ENCODE results near the gene CATSPERE. TPM values are rescaled to one million over a fixed set of nuclear protein-coding genes. Genes with fewer than 3 reads are reported as not detected.
"Not testable (repeated sequence)": the region's sequence is repeated elsewhere in the genome, so short reads cannot be mapped to it uniquely, and the experiment has no call there.

Gene CATSPERE
- total RNA-seq, 2 donors from 2014 or later: 0.33 to 0.42 TPM

GRCh38 chr1:244675167-244675566 lies 214.1 kb downstream of the CATSPERE start:
- Mint-ChIP-seq H3K27me3 (ENCODE audit: insufficient read depth) (no peaks in the 10 kb centered on the region), H3K4me3 (no peak overlapping the region), H3K27ac (no peak overlapping the region), H3K4me1 (no peaks in the 10 kb centered on the region), H3K9me3 (no peaks in the 10 kb centered on the region), H3K36me3 (ENCODE audit: low read depth) (peaks cover 49% of the 10 kb centered on the region)
- Histone ChIP-seq H3K9ac (ENCODE audit: extremely low read depth, low read length, poor library complexity, severe bottlenecking) (no peak overlapping the region), H3K4me1 (ENCODE audit: control insufficient read depth, insufficient read depth, low read length) (no peaks in the 10 kb centered on the region), H3K4me3 (ENCODE audit: low read length) (no peak overlapping the region), H3K27me3 (ENCODE audit: control insufficient read depth, insufficient read depth, low read length, poor library complexity, severe bottlenecking) (no peaks in the 10 kb centered on the region), H3K36me3 (ENCODE audit: control insufficient read depth, insufficient read depth, low read length) (peaks cover 18% of the 10 kb centered on the region), H3K27ac (ENCODE audit: low read depth, low read length) (no peak overlapping the region), H3K9me3 (ENCODE audit: control insufficient read depth, low read length) (no peaks in the 10 kb centered on the region)
- 90 to 94% methylated on average over 2 of the region's 2 CpGs for WGBS, 2 experiments (ENCODE audit: insufficient coverage in 1 of 2, insufficient read length in 1 of 2)
- TF ChIP-seq, protein P1, sequence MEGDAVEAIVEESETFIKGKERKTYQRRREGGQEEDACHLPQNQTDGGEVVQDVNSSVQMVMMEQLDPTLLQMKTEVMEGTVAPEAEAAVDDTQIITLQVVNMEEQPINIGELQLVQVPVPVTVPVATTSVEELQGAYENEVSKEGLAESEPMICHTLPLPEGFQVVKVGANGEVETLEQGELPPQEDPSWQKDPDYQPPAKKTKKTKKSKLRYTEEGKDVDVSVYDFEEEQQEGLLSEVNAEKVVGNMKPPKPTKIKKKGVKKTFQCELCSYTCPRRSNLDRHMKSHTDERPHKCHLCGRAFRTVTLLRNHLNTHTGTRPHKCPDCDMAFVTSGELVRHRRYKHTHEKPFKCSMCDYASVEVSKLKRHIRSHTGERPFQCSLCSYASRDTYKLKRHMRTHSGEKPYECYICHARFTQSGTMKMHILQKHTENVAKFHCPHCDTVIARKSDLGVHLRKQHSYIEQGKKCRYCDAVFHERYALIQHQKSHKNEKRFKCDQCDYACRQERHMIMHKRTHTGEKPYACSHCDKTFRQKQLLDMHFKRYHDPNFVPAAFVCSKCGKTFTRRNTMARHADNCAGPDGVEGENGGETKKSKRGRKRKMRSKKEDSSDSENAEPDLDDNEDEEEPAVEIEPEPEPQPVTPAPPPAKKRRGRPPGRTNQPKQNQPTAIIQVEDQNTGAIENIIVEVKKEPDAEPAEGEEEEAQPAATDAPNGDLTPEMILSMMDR (conservative IDR thresholded peaks at IDR 0.05): no peak
- no peak for DNase-seq

GRCh38 chr1:244678697-244679096 lies 217.6 kb downstream of the CATSPERE start:
- H3K9ac ChIP-seq (ENCODE audit: extremely low read depth, low read length, poor library complexity, severe bottlenecking): no peak overlapping the region
- H3K4me3 ChIP-seq (ENCODE audit: low read length): no peak overlapping the region
- H3K27me3 Mint-ChIP-seq (ENCODE audit: insufficient read depth): no peaks in the 10 kb centered on the region
- no peak overlapping the region for H3K4me3 Mint-ChIP-seq
- H3K27ac Mint-ChIP-seq: no peak overlapping the region
- WGBS, 2 experiments (ENCODE audit: insufficient coverage in 1 of 2, insufficient read length in 1 of 2): 79 to 91% methylated on average over 4 to 6 of the region's 6 CpGs
- H3K36me3 Mint-ChIP-seq (ENCODE audit: low read depth): peaks cover 56% of the 10 kb centered on the region
- H3K27me3 ChIP-seq (ENCODE audit: control insufficient read depth, insufficient read depth, low read length, poor library complexity, severe bottlenecking): no peaks in the 10 kb centered on the region
- TF ChIP-seq, protein P1 (conservative IDR thresholded peaks at IDR 0.05): no peak
- no peak for DNase-seq
- peaks cover 12% of the 10 kb centered on the region for H3K36me3 ChIP-seq (ENCODE audit: control insufficient read depth, insufficient read depth, low read length)
- peaks cover 12% of the 10 kb centered on the region for H3K9me3 Mint-ChIP-seq
- H3K27ac ChIP-seq (ENCODE audit: low read depth, low read length): no peak overlapping the region
- peaks cover 11% of the 10 kb centered on the region for H3K4me1 Mint-ChIP-seq
- no peaks in the 10 kb centered on the region for H3K9me3 ChIP-seq (ENCODE audit: control insufficient read depth, low read length)
- H3K4me1 ChIP-seq (ENCODE audit: control insufficient read depth, insufficient read depth, low read length): no peaks in the 10 kb centered on the region

DNA sequence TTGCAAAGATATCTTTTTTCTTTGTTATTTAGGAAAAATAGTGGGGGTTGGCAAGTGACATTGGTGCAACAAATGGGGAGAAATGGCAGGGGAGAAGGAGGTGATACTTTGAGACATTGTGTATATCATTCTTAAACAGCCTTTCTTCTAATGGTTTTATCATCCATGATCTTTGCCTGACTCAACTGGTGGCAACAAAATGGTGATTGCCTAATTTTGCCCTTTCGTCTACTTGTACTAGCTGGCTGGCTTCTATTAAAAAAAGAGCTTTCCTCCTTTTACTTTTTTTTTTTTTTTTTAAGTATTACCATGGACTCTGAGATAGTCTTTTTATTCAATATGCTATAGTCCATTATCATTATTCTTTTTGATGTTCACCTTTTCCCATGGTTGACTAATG lies 219.6 kb downstream of the CATSPERE start:
- no peak overlapping the region for H3K27ac ChIP-seq (ENCODE audit: low read depth, low read length)
- no peak overlapping the region for H3K4me3 Mint-ChIP-seq
- peaks cover 43% of the 10 kb centered on the region for H3K36me3 Mint-ChIP-seq (ENCODE audit: low read depth)
- no peaks in the 10 kb centered on the region for H3K9me3 ChIP-seq (ENCODE audit: control insufficient read depth, low read length)
- DNase-seq: no peak
- no peaks in the 10 kb centered on the region for H3K4me1 ChIP-seq (ENCODE audit: control insufficient read depth, insufficient read depth, low read length)
- H3K27ac Mint-ChIP-seq: no peak overlapping the region
- peaks cover 9% of the 10 kb centered on the region for H3K36me3 ChIP-seq (ENCODE audit: control insufficient read depth, insufficient read depth, low read length)
- 100% methylated on average over 1 of the region's 1 CpG for WGBS, 2 experiments (ENCODE audit: insufficient coverage in 1 of 2, insufficient read length in 1 of 2)
- H3K9me3 Mint-ChIP-seq: peaks cover 12% of the 10 kb centered on the region
- H3K4me1 Mint-ChIP-seq: peaks cover 18% of the 10 kb centered on the region
- H3K27me3 Mint-ChIP-seq (ENCODE audit: insufficient read depth): no peaks in the 10 kb centered on the region
- TF ChIP-seq, protein P1 (conservative IDR thresholded peaks at IDR 0.05): no peak
- no peaks in the 10 kb centered on the region for H3K27me3 ChIP-seq (ENCODE audit: control insufficient read depth, insufficient read depth, low read length, poor library complexity, severe bottlenecking)
- H3K4me3 ChIP-seq (ENCODE audit: low read length): no peak overlapping the region
- H3K9ac ChIP-seq (ENCODE audit: extremely low read depth, low read length, poor library complexity, severe bottlenecking): no peak overlapping the region

GRCh38 chr1:244682087-244682486 lies 221.0 kb downstream of the CATSPERE start:
- H3K27me3 ChIP-seq (ENCODE audit: control insufficient read depth, insufficient read depth, low read length, poor library complexity, severe bottlenecking); H3K4me1 ChIP-seq (ENCODE audit: control insufficient read depth, insufficient read depth, low read length); H3K27ac ChIP-seq (ENCODE audit: low read depth, low read length); DNase-seq; H3K27me3 Mint-ChIP-seq (ENCODE audit: insufficient read depth); H3K9ac ChIP-seq (ENCODE audit: extremely low read depth, low read length, poor library complexity, severe bottlenecking); H3K4me3 ChIP-seq (ENCODE audit: low read length); H3K9me3 ChIP-seq (ENCODE audit: control insufficient read depth, low read length); H3K4me3 Mint-ChIP-seq; H3K27ac Mint-ChIP-seq: not testable (repeated sequence)
- Mint-ChIP-seq H3K4me1 (peaks cover 26% of the 10 kb centered on the region), H3K36me3 (ENCODE audit: low read depth) (peaks cover 46% of the 10 kb centered on the region), H3K9me3 (peaks cover 12% of the 10 kb centered on the region)
- H3K36me3 ChIP-seq (ENCODE audit: control insufficient read depth, insufficient read depth, low read length): peaks cover 10% of the 10 kb centered on the region
- 83 to 96% methylated on average over 2 to 4 of the region's 4 CpGs for WGBS, 2 experiments (ENCODE audit: insufficient coverage in 1 of 2, insufficient read length in 1 of 2)
